ENCODE results near the gene CENPF. TPM values are rescaled to one million over a fixed set of nuclear protein-coding genes. Genes with fewer than 3 reads are reported as not detected.

CENPF gene
- total RNA-seq, 1 experiment from 2014 or later = 113 TPM

GRCh38 chr1:214557952-214558735 lies 44.9 kb upstream of the CENPF start:
- Histone ChIP-seq H2BK20ac (ENCODE audit: low read depth, low read length, poor library complexity, severe bottlenecking) (no peak overlapping the region), H4K20me1 (ENCODE audit: control insufficient read depth, insufficient read depth, insufficient read length) (no peaks in the 10 kb centered on the region), H2AFZ (ENCODE audit: low read length) (no peak overlapping the region), H3K4me1 (ENCODE audit: insufficient read depth, low read length) (peaks cover 2% of the 10 kb centered on the region), H3K4me2 (ENCODE audit: insufficient read depth, insufficient read length, low read length) (no peak overlapping the region), H3K9me3 (ENCODE audit: control insufficient read depth, low read depth, low read length) (no peaks in the 10 kb centered on the region), H3K18ac (ENCODE audit: insufficient read length, low read depth, low read length) (no peak overlapping the region), H3K14ac (ENCODE audit: insufficient read depth, low read length) (no peak overlapping the region), H3K23ac (ENCODE audit: insufficient read length, low read depth, low read length) (no peak overlapping the region), H3K27me3 (ENCODE audit: insufficient read depth, low read length) (no peaks in the 10 kb centered on the region), H4K91ac (ENCODE audit: insufficient read length, low read depth, low read length) (no peak overlapping the region), H3K27ac (ENCODE audit: insufficient read length, low read depth, low read length) (no peak overlapping the region), H2BK5ac (ENCODE audit: insufficient read length, low read length) (no peak overlapping the region), H4K5ac (ENCODE audit: insufficient read length, low read depth, low read length) (no peak overlapping the region), H3K9ac (ENCODE audit: extremely low read depth, insufficient read length, low read length) (no peak overlapping the region), H2AK5ac (ENCODE audit: insufficient read length, low read length) (no peak overlapping the region), H2BK120ac (ENCODE audit: low read depth, low read length, poor library complexity, severe bottlenecking) (no peak overlapping the region), H3K79me2 (ENCODE audit: insufficient read depth, low read length) (no peaks in the 10 kb centered on the region), H3K79me1 (ENCODE audit: insufficient read depth, low read depth, low read length, poor library complexity, severe bottlenecking) (no peaks in the 10 kb centered on the region), H3K23me2 (ENCODE audit: insufficient read length, low read depth, low read length, poor library complexity, severe bottlenecking) (no peaks in the 10 kb centered on the region), H4K8ac (replicated peaks; ENCODE audit: insufficient read length, low read depth, low read length) (no peak overlapping the region), H3K4ac (ENCODE audit: low read depth, low read length) (no peak overlapping the region), H2BK12ac (ENCODE audit: insufficient read length, low read depth, low read length) (no peak overlapping the region), H3T11ph (ENCODE audit: low read length) (no peak overlapping the region), H3K56ac (ENCODE audit: insufficient read length, low read depth, low read length) (no peak overlapping the region), H2BK15ac (ENCODE audit: low read depth, low read length) (no peak overlapping the region)
- H3K36me3 Mint-ChIP-seq (ENCODE audit: insufficient read depth in 1 of 3, low read depth in 3 of 3) = no peaks in the 10 kb centered on the region
- no peaks in the 10 kb centered on the region for H3K9me3 Mint-ChIP-seq
- H3K4me3 Mint-ChIP-seq = no peak overlapping the region
- TF ChIP-seq CTCF (conservative IDR thresholded peaks at IDR 0.05) = no peak
- WGBS (ENCODE audit: extremely low coverage, insufficient read length, low lambda C conversion rate) = no CpG with 5 or more reads among the region's 8 CpGs
- H3K27ac Mint-ChIP-seq = no peak overlapping the region
- no peak for DNase-seq
- no peaks in the 10 kb centered on the region for H3K27me3 Mint-ChIP-seq (ENCODE audit: low read depth)
- peaks cover 9% of the 10 kb centered on the region in 2 experiments for H3K4me1 Mint-ChIP-seq

Data from H9 (cell line).